GM19099 (cell line): Measurements from ENCODE around the gene TSPAN1.

Experiments used
- POLR2A ChIP-seq: IDR thresholded peaks from 3 replicates; pipeline ENCODE4 v1.6.1; 2011; ENCODE audit warnings: low read depth; ENCODE audit not compliant: insufficient read length; ENCODE audit errors: extremely low read depth

TSPAN1 gene

GRCh38 chr1:46176211-46176865 lies 1.5 kb downstream of the TSPAN1 start, which contains the start of gene P3R3URF:
P3R3URF (minus strand) TSS chr1:46176488; CDS start chr1:46176471, 17 bp downstream.
- no peak for TF ChIP-seq POLR2A

GRCh38 chr1:46179138-46180081 lies 4.5 kb downstream of the TSPAN1 start:
- TF ChIP-seq POLR2A: no peak

DNA sequence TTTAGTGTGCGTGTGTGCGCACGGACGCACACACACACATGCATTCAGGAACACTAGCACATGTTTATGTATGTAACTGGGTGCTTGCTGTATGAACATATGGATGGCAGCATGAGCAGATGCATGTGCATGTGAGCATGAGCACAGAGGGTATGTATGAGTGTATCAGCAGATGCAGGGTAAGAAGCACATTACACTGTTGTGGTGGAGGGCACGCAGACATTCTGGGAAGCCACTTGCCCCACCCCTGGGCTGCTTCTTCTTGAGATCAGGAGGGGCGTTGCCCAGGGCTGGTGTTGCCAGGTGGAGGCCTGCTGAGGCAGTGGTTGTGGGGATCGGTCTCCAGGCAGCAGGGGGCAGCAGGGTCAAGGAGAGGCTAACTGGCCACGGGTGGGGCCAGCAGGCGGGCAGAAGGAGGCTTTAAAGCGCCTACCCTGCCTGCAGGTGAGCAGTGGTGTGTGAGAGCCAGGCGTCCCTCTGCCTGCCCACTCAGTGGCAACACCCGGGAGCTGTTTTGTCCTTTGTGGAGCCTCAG lies 5.3 kb downstream of the TSPAN1 start:
- no peak for TF ChIP-seq POLR2A

- TF ChIP-seq POLR2A: no peak
Measured at GRCh38 chr1:46181343-46182260, 6.7 kb downstream of the TSPAN1 start.

GRCh38 chr1:46183079-46183847 lies 8.4 kb downstream of the TSPAN1 start:
- no peak for TF ChIP-seq POLR2A

DNA sequence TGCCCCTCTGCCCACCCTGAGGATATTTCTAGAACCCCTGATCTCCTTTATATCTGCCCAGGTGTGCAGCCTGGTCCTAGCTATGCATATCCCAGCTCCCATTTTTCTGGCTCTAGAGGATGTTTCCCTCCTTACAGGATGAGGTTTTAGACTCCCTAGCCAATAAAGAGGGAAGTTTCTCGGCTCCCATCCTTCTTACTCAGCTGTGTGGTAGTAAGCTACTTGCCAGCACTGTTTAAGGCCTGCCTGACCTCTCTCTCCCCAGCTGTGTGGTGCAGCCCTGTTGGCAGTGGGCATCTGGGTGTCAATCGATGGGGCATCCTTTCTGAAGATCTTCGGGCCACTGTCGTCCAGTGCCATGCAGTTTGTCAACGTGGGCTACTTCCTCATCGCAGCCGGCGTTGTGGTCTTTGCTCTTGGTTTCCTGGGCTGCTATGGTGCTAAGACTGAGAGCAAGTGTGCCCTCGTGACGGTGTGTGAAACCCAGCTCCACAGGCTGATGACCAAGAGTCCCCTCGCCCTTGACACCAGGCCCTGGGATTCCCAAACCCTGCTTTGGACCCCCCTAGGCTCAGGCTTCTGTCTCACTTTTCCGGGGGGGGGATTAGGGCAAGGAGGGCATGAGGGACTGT lies 9.2 kb downstream of the TSPAN1 start:
- TF ChIP-seq POLR2A: no peak

GRCh38 chr1:46184920-46185658 lies 10.2 kb downstream of the TSPAN1 start:
- no peak for TF ChIP-seq POLR2A

GRCh38 chr1:46186076-46186475 lies 11.2 kb downstream of the TSPAN1 start:
- TF ChIP-seq POLR2A: no peak

DNA sequence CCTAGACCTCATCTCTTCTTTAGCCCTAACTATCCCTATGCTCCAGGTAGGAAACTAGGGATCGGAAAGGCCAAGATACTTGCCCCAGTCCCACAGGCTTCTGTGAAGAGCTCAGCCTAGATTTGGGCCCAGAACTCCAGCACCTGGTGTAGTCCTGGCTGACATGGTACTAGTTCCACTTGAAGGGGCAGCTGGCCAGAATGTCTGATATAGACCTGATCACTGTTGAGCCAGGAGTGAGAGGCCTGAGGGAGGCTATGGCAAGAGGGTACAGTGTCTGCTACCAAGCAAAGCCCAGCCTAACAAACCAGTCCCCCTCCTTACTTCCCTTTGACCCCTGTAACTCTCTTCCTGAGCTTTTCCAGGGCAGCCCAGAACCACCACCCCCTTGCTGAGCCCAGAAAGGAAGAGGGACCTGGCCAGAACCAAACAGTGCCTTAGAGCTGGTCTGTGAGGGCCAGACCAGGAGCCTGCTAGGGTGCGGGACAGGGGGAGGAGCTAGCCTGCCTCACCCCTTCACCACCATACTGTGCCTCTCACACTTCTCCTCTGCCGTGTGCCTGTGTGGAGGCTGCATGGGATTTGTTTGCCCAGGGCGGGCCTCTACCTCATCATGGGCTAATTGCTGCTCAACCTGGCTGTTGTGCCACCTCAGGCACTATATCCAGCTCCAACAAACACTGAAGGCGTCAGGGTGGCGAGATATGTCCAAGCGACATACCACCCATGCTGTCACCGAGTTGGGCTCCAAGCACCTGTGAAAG lies 12.4 kb downstream of the TSPAN1 start:
- no peak for TF ChIP-seq POLR2A

GRCh38 chr1:46188295-46189030 lies 13.6 kb downstream of the TSPAN1 start:
- no peak for TF ChIP-seq POLR2A

DNA sequence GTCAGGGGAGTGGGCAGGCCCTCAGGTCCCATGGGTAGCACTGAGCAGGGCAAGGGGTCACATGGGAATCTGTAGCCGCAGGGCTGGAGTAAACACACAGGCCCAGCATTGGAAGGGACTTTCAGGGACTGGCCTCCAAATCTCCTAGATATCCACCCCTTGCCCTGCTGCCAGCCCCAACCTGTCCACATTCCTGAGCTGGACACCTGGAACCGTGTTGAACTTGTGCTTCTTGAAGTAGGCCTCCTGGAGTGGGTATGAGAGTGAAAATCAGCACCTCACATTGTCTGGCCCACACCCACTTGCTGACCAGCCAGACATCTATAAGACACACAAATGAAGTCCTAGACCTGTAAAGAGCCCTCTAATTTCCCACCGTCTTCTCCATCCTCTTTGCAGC lies 15.7 kb downstream of the TSPAN1 start:
- TF ChIP-seq POLR2A: no peak
